WTC11 (cell line): ENCODE results near the gene CRACR2B. TPM values are rescaled to one million over a fixed set of nuclear protein-coding genes. Genes with fewer than 3 reads are reported as not detected.

Experiments used
- ATAC-seq: fragments of 200-7000 bp; cut with Tn5 transposase; 2 replicates; pipeline ENCODE4 v1.10.0; 2021; ENCODE audit warnings: mild to moderate bottlenecking, moderate library complexity
- CTCF ChIA-PET: fragments of 300-600 bp; sonication (Branson Sonifier 250); formaldehyde crosslinking; loops from one replicate; lab custom pipeline; 2021; ENCODE audit warnings: antibody characterized with exemption; lab: Charles Lee
- POLR2A ChIA-PET: fragments of 350-600 bp; sonication (Branson Sonifier 250); formaldehyde crosslinking; loops from one replicate; lab custom pipeline; 2021; ENCODE audit warnings: antibody characterized with exemption; lab: Charles Lee
- DNase-seq: peaks from one replicate; pipeline ENCODE4 v3.0.0; 2021; ENCODE audit warnings: low spot score
- H3K27ac Mint-ChIP-seq: 2 replicates; pipeline ENCODE4 v1.8.0; 2021; ENCODE audit warnings: mixed read lengths
- H3K27me3 Mint-ChIP-seq: 2 replicates; pipeline ENCODE4 v1.8.0; 2021; ENCODE audit warnings: low read depth, mild to moderate bottlenecking, moderate library complexity, mixed read lengths
- H3K36me3 Mint-ChIP-seq: 2 replicates; pipeline ENCODE4 v1.8.0; 2021; ENCODE audit warnings: mixed read lengths
- H3K4me1 Mint-ChIP-seq: 2 replicates; pipeline ENCODE4 v1.8.0; 2022; ENCODE audit warnings: mixed read lengths
- H3K4me3 Mint-ChIP-seq: 2 replicates; pipeline ENCODE4 v1.8.0; 2021; ENCODE audit warnings: mild to moderate bottlenecking, moderate library complexity, mixed read lengths
- H3K9me3 Mint-ChIP-seq: 2 replicates; pipeline ENCODE4 v1.8.0; 2021; ENCODE audit warnings: mixed read lengths
- CBFB ChIP-seq: sonication (generic); formaldehyde crosslinking; IDR thresholded peaks from 2 replicates; pipeline ENCODE4 v1.8.1; 2022; ENCODE audit warnings: mild to moderate bottlenecking, low read depth, missing genetic modification reagents
- FOXJ3 ChIP-seq: sonication (generic); formaldehyde crosslinking; IDR thresholded peaks from 2 replicates; pipeline ENCODE4 v1.9.0; 2021; ENCODE audit warnings: missing genetic modification reagents, mild to moderate bottlenecking, borderline replicate concordance
- NFYB ChIP-seq: sonication (generic); formaldehyde crosslinking; conservative IDR thresholded peaks from 2 replicates; pipeline ENCODE4 v1.8.0; 2022; ENCODE audit warnings: low read depth, missing genetic modification reagents
- OVOL2 ChIP-seq: fragments of 250-450 bp; sonication (Bioruptor Pico); IDR thresholded peaks from 2 replicates; pipeline ENCODE4 v1.9.0; 2021; ENCODE audit warnings: mild to moderate bottlenecking, borderline replicate concordance
- STAT6 ChIP-seq: sonication (generic); formaldehyde crosslinking; conservative IDR thresholded peaks from 2 replicates; pipeline ENCODE4 v1.8.1; 2023; ENCODE audit warnings: mild to moderate bottlenecking, low read depth, missing genetic modification reagents, moderate library complexity
- TEAD1 ChIP-seq: sonication (generic); formaldehyde crosslinking; IDR thresholded peaks from 2 replicates; pipeline ENCODE4 v1.8.0; 2022; ENCODE audit warnings: mild to moderate bottlenecking, missing genetic modification reagents
- USF2 ChIP-seq: sonication (generic); formaldehyde crosslinking; IDR thresholded peaks from 2 replicates; pipeline ENCODE4 v1.8.1; 2023; ENCODE audit warnings: mild to moderate bottlenecking, missing genetic modification reagents, moderate library complexity
- ZNF416 ChIP-seq: fragments of 250-450 bp; sonication (Bioruptor Pico); IDR thresholded peaks from 2 replicates; pipeline ENCODE4 v1.9.0; 2021; ENCODE audit warnings: mild to moderate bottlenecking, inconsistent platforms
- ZNF423 ChIP-seq: fragments of 250-450 bp; sonication (Bioruptor Pico); IDR thresholded peaks from 2 replicates; pipeline ENCODE4 v2.1.2; 2022; ENCODE audit warnings: mild to moderate bottlenecking, moderate library complexity
- ZNF532 ChIP-seq: fragments of 250-450 bp; sonication (Bioruptor Pico); IDR thresholded peaks from 2 replicates; pipeline ENCODE4 v1.9.0; 2021; ENCODE audit warnings: mild to moderate bottlenecking, borderline replicate concordance
- total RNA-seq: library from RNA; stranded (reverse); gene quantifications from 3 replicates; pipeline ENCODE4 v1.2.3, GENCODE V29; 2021
- TF ChIP-seq, protein P1 (sequence below): sonication (generic); formaldehyde crosslinking; IDR thresholded peaks from 2 replicates; pipeline ENCODE4 v1.8.1; 2023; ENCODE audit warnings: mild to moderate bottlenecking, moderate library complexity, missing genetic modification reagents
- TF ChIP-seq, protein P2 (sequence below): sonication (generic); formaldehyde crosslinking; IDR thresholded peaks from 2 replicates; pipeline ENCODE4 v1.8.0; 2023; ENCODE audit warnings: missing genetic modification reagents, mild to moderate bottlenecking, borderline replicate concordance

CRACR2B gene
- total RNA-seq, 1 experiment from 2014 or later: 46.5 TPM

DNA sequence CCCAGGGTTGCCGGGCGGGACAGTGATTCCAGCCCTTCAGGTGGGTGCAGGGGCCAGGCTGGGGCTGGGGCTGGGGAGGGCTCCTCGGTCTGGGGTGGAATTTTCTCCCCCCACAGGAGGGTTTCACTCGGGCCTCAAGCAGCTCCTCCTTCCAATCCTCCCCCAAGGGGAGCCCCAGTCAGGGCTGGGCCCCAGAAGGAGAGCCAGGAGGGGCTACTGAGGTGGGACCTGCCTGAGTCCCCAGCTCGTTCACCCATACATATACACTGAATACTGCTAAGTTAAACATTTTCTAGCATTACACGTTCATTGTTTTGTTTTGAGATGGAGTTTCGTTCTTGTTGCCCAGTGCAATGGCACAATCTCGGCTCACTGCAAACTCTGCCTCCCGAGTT lies 1.5 kb upstream of the CRACR2B start (continued):
- TF ChIP-seq OVOL2 (CRISPR knock-in tag): no peak
- TF ChIP-seq FOXJ3 (CRISPR knock-in tag): no peak
- no peak for TF ChIP-seq ZNF532
- TF ChIP-seq CBFB (CRISPR knock-in tag): no peak

GRCh38 chr11:826836-827145 lies 928 bp upstream of the CRACR2B start:
- peaks cover 36% of the 10 kb centered on the region for H3K4me1 Mint-ChIP-seq
- no peaks in the 10 kb centered on the region for H3K9me3 Mint-ChIP-seq
- DNase-seq (no peak), ATAC-seq (no peak)
- H3K4me3 Mint-ChIP-seq: peak overlapping the region; percentile 70
- TF ChIP-seq ZNF532 (no peak), ZNF423 (peak; percentile 48; the same call in 1 of the 2 replicates), ZNF416 (CRISPR knock-in tag) (no peak)
- TF ChIP-seq, protein P1, sequence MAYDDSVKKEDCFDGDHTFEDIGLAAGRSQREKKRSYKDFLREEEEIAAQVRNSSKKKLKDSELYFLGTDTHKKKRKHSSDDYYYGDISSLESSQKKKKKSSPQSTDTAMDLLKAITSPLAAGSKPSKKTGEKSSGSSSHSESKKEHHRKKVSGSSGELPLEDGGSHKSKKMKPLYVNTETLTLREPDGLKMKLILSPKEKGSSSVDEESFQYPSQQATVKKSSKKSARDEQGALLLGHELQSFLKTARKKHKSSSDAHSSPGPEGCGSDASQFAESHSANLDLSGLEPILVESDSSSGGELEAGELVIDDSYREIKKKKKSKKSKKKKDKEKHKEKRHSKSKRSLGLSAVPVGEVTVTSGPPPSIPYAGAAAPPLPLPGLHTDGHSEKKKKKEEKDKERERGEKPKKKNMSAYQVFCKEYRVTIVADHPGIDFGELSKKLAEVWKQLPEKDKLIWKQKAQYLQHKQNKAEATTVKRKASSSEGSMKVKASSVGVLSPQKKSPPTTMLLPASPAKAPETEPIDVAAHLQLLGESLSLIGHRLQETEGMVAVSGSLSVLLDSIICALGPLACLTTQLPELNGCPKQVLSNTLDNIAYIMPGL (CRISPR knock-in tag): no peak
- no peak overlapping the region for H3K27ac Mint-ChIP-seq
- peaks cover 24% of the 10 kb centered on the region for H3K27me3 Mint-ChIP-seq
- no peaks in the 10 kb centered on the region for H3K36me3 Mint-ChIP-seq
- ChIA-PET POLR2A (interaction anchor here (2.0 kb wide), 1 partner anchor 18 kb away, joined by 5 read pairs; the partner anchor contains the start of gene RPLP2), CTCF (interaction anchor here (1.3 kb wide), 1 partner anchor 22 kb away, joined by 5 read pairs; no protein-coding TSS in a partner anchor)

- H3K27ac Mint-ChIP-seq: peak overlapping the region; percentile 58
- no peak for TF ChIP-seq NFYB (CRISPR knock-in tag)
- TF ChIP-seq STAT6 (CRISPR knock-in tag): no peak
- TF ChIP-seq TEAD1 (CRISPR knock-in tag): no peak
- TF ChIP-seq, protein P2, sequence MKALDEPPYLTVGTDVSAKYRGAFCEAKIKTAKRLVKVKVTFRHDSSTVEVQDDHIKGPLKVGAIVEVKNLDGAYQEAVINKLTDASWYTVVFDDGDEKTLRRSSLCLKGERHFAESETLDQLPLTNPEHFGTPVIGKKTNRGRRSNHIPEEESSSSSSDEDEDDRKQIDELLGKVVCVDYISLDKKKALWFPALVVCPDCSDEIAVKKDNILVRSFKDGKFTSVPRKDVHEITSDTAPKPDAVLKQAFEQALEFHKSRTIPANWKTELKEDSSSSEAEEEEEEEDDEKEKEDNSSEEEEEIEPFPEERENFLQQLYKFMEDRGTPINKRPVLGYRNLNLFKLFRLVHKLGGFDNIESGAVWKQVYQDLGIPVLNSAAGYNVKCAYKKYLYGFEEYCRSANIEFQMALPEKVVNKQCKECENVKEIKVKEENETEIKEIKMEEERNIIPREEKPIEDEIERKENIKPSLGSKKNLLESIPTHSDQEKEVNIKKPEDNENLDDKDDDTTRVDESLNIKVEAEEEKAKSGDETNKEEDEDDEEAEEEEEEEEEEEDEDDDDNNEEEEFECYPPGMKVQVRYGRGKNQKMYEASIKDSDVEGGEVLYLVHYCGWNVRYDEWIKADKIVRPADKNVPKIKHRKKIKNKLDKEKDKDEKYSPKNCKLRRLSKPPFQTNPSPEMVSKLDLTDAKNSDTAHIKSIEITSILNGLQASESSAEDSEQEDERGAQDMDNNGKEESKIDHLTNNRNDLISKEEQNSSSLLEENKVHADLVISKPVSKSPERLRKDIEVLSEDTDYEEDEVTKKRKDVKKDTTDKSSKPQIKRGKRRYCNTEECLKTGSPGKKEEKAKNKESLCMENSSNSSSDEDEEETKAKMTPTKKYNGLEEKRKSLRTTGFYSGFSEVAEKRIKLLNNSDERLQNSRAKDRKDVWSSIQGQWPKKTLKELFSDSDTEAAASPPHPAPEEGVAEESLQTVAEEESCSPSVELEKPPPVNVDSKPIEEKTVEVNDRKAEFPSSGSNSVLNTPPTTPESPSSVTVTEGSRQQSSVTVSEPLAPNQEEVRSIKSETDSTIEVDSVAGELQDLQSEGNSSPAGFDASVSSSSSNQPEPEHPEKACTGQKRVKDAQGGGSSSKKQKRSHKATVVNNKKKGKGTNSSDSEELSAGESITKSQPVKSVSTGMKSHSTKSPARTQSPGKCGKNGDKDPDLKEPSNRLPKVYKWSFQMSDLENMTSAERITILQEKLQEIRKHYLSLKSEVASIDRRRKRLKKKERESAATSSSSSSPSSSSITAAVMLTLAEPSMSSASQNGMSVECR: no peak
- peak; percentile 42; the same call in 1 of the 2 replicates for TF ChIP-seq USF2 (CRISPR knock-in tag)
Measured at GRCh38 chr11:827146-827896, 398 bp upstream of the CRACR2B start.

More at GRCh38 chr11:827146-827896, 398 bp upstream of the CRACR2B start:
- POLR2A ChIA-PET: interaction anchor here (1.1 to 4.7 kb wide), 4 partner anchors 8 to 18 kb away, joined by 4 to 38 read pairs (median 5); partner anchors contain the start of genes PNPLA2 and RPLP2
- Mint-ChIP-seq H3K4me1 (peaks cover 39% of the 10 kb centered on the region), H3K4me3 (peak overlapping the region; percentile 76), H3K27me3 (peaks cover 29% of the 10 kb centered on the region), H3K36me3 (no peaks in the 10 kb centered on the region), H3K9me3 (no peaks in the 10 kb centered on the region)
- CTCF ChIA-PET: interaction anchor here (0.8 to 7.7 kb wide), 5 partner anchors 9 to 49 kb away, joined by 3 to 82 read pairs (median 16); partner anchors contain the start of genes PNPLA2, POLR2L and TSPAN4
- ATAC-seq (peak; percentile 7), DNase-seq (peak; percentile 77)
